PC-3 (cell line): ENCODE measurements around the gene AGAP3.

Experiments
- CTCF ChIP-seq: fragments of 300-600 bp; sonication (generic); conservative IDR thresholded peaks from 2 replicates; pipeline ENCODE4 v1.5.1; 2017; ENCODE audit warnings: antibody characterized with exemption, low read depth, mild to moderate bottlenecking, low read length
- EZH2 ChIP-seq: fragments of 300-600 bp; sonication (generic); IDR thresholded peaks from one replicate; pipeline ENCODE4 v1.6.1; 2017; ENCODE audit warnings: antibody characterized with exemption, mild to moderate bottlenecking, low read length; ENCODE audit not compliant: unreplicated experiment
- EZH2phosphoT487 ChIP-seq: fragments of 300-600 bp; sonication (generic); IDR thresholded peaks from 2 replicates; pipeline ENCODE4 v1.6.1; 2018; ENCODE audit warnings: mild to moderate bottlenecking, antibody characterized with exemption, low read length, borderline replicate concordance

DNA sequence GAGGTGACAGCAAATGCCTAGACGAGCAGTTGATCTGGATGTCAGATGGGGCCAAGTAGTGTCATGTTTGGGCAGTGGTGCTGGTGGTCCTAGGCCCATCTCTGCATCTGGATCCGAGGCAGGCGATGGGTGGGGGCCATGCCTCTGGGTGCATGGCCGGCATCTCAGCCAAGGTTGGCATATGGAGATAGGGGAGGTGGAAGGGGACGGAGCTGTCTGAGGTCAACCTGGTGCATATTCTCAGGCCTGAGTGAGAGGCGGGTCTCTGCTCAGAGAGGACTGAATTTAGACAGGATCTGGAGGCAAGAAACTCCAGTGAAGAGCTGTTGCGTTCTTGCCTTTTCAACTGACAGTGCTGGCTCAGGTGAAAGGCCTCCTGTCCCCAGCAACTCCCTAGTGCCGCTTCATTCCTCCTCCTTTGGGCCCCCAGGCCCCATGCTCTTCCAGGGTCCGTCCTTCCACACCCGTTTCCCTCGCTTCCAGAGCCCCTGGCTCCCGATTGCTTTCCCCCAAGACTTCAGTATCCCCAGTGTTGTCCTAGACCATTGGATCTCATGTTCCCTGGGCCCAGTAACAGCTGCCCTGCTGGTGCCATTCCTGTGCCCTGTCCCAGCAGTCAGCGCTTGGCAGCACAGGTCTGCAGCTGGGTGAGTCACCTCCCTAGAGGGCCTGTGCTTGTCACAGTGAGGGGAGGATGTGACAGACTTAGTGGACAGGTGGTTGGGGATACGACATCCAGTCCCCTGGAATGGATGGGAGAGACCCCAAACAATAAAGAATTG is 48.7 kb downstream of the AGAP3 start:
- TF ChIP-seq CTCF (no peak), EZH2 (no peak), EZH2phosphoT487 (no peak)
